ENCODE measurements around the gene TBCEL.

DNA sequence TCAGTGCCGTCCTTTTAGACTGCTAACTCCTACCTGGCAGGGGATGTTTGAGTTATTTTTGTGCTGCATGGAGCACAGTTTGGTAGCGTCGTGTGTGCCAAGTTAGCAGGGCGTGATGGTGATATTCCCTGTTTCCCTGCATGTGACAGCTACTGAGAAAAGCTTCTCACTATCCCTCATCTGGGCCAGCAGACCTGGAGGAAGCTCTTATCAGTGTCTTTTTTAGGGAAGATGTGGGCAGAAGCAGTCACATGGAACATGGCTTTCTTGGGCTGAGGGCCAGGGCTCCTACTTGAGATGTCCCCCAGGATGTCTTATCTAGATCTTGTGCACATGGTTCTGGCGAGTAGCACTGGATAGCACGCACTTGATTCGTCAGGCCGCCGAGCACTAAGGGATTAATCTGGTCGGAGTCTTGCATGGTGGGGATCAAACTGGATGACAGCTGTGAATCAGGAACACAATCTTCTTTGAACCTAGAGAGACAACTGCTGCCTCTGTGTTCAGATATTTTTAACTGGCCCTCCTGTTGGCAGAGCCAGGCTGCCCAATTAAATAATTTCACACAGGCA lies 110.9 kb downstream of the TBCEL start:
- no peak for TF ChIP-seq CTCF (optimal IDR thresholded peaks at IDR 0.05 in 1 of 3, IDR thresholded peaks at IDR 0.05 in 1 of 3, conservative IDR thresholded peaks at IDR 0.05 in 1 of 3; ENCODE audit: extremely low read depth in 1 of 3, insufficient read depth in 2 of 3, low read length in 3 of 3)
- TF ChIP-seq EZH2 (IDR thresholded peaks at IDR 0.05; ENCODE audit: low read length), result no peak

Data from keratinocyte (primary cell).